ENCODE results near the gene GRAMD1B.

GRAMD1B gene

GRCh38 chr11:123640029-123640428, 210.0 kb downstream of the GRAMD1B start:
- Histone ChIP-seq H3K4me3 (no peak overlapping the region), H3K27ac (no peak overlapping the region)
- no peak for DNase-seq (ENCODE audit: low spot score)
- TF ChIP-seq CTCF (IDR thresholded peaks at IDR 0.05): no peak

DNA sequence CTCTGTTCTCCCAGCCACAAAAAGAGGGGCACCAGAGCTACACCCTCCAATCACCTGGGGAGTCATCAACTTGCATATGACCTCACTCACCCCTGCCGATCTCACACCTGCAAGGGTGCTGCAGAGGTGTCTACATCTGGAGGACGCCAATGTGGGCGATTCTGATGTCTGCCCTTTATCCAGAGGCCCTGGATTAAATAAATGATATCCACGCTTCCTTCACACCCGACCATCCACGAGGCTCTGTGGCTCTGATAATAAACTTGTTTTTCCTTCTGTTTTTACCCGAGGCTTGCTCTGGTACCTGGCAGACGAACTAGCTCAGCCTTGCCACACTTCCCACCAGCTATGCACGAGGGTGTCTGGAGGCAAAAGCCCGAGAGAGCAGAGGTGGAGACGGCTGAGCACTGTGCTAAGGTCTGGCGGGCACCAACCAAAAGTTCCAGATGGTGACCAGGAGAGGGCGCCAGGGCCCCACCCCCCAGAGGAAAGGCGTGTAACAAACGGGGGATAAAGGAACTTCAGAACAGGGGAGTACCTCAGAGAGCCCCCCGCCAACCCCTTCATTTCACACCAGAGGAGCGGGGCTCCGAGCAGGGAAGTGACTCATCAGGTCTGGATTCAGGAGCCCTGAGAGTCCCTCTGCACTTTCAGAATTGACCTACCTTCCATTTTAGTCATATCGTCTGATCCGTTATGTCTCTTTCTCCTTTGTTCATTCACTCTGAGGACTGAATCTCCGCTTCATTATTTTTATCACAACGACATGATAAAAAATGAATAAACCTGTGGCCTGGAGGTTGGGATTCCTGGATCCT, 210.8 kb downstream of the GRAMD1B start:
- no peak for TF ChIP-seq CTCF (IDR thresholded peaks at IDR 0.05)
- Histone ChIP-seq H3K27ac (no peak overlapping the region), H3K4me3 (no peak overlapping the region)
- DNase-seq (ENCODE audit: low spot score): no peak

GRCh38 chr11:123641495-123641840, 211.4 kb downstream of the GRAMD1B start:
- H3K4me3 ChIP-seq: no peak overlapping the region
- no peak overlapping the region for H3K27ac ChIP-seq
- TF ChIP-seq CTCF (IDR thresholded peaks at IDR 0.05): no peak
- DNase-seq (ENCODE audit: low spot score): no peak

GRCh38 chr11:123642435-123642834, 212.4 kb downstream of the GRAMD1B start:
- TF ChIP-seq CTCF (IDR thresholded peaks at IDR 0.05): no peak
- DNase-seq (ENCODE audit: low spot score): no peak
- Histone ChIP-seq H3K27ac (no peak overlapping the region), H3K4me3 (no peak overlapping the region)

DNA sequence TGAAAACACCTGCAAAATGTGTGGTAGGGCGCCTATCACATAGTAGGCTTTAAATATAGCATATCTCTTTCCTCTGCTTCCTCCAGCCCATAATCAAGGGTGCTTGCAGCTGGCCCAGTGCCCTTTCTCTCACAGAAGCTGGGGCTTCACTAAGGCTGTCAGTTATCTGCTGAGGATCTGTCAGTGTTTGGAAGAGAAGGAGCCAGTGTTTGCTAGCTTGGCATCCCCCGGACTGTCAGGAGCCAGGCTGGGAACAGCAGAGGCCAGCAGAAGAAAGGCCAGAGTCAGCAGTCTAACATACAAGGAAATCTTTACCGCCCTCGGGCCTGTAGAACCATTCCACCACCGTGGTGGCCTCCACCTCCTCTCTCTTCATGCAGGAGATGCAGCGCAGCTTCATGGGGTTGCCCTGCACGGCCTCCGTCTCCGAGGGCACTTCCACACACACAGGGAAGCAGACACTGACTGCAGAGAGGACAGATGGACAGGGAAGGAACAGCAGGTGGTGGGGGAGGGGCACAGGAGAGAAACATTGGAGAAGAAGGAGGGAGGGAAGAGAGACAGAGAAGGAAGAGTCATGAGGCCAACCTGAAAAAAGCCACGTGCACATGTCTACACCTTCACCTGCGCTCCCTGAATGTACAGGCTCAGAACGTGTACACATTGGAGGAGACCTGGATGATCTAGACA, 215.4 kb downstream of the GRAMD1B start:
- TF ChIP-seq CTCF (IDR thresholded peaks at IDR 0.05): no peak
- H3K4me3 ChIP-seq: no peak overlapping the region
- no peak for DNase-seq (ENCODE audit: low spot score)
- no peak overlapping the region for H3K27ac ChIP-seq

DNA sequence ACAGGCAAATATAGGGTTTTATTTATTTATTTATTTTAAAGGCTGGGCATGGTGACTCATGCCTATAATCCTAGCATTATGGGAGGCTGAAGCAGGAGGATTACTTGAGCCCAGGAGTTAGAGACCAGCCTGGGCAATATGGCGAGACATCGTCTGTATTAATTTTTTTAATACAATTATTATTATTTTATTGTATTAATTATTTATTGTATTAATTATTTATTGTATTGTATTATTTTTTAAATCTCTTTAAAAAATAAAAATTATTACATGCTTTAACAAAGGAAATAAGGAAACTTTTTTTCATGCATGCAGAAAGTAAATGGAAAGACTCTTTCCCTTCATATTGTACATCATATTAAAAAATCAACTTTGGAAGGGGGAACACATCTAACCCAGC, 220.8 kb downstream of the GRAMD1B start:
- DNase-seq (ENCODE audit: low spot score): no peak
- H3K27ac ChIP-seq: no peak overlapping the region
- H3K4me3 ChIP-seq: no peak overlapping the region
- TF ChIP-seq CTCF (IDR thresholded peaks at IDR 0.05): no peak

DNA sequence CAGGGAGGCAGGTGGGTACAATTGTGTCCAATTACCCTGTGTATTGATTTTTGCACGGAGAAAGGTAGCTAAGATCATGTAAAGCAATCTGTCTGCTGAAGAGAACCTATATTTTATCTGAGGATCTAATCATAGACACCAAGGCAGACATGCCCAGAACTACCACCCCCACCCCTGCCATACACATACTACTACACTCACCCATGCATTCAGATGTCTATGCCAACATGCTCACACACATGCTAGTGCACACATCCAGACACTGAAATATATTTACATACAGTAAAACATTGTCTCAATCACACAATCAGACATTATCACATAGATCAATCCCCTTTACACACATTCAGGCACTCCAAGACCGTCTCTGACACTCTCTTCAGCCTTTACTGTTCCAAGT, 222.5 kb downstream of the GRAMD1B start:
- Histone ChIP-seq H3K27ac (no peak overlapping the region), H3K4me3 (no peak overlapping the region)
- no peak for DNase-seq (ENCODE audit: low spot score)
- TF ChIP-seq CTCF (IDR thresholded peaks at IDR 0.05): no peak

Data from coronary artery (tissue), 2 donors.